T-helper 17 cell (primary cell): ENCODE data around the gene TTLL12. TPM values are rescaled to one million over a fixed set of nuclear protein-coding genes. Genes with fewer than 3 reads are reported as not detected.
A peak's percentile ranks its signal among the peaks of the same experiment; 100 is the strongest.

Experiments used
- ATAC-seq: fragments of 150-1000 bp; cut with Tn5 transposase; 2 replicates; pipeline ENCODE4 v1.10.0; 2021; ENCODE audit warnings: mild to moderate bottlenecking, moderate library complexity
- DNase-seq, 3 donors: peaks; one replicate each; pipeline versions ENCODE4 v3.0.0 to v3.0.0-alpha.2; 2020 to 2021
- H3K9me3 ChIP-seq: one replicate; pipeline ENCODE4 v1.7.0; 2013; ENCODE audit warnings: low read length, mild to moderate bottlenecking; ENCODE audit not compliant: control insufficient read depth, poor library complexity, severe bottlenecking
- H3K27ac Mint-ChIP-seq: one replicate; pipeline ENCODE4 v1.8.0; 2022; ENCODE audit warnings: mild to moderate bottlenecking, moderate library complexity, mixed read lengths
- H3K27me3 Mint-ChIP-seq: one replicate; pipeline ENCODE4 v1.8.0; 2022; ENCODE audit warnings: mixed read lengths
- H3K36me3 Mint-ChIP-seq: one replicate; pipeline ENCODE4 v1.8.0; 2022; ENCODE audit warnings: low read depth, mixed read lengths
- H3K4me1 Mint-ChIP-seq: one replicate; pipeline ENCODE4 v1.8.0; 2022; ENCODE audit warnings: mild to moderate bottlenecking, mixed read lengths
- H3K4me3 Mint-ChIP-seq: one replicate; pipeline ENCODE4 v1.8.0; 2022; ENCODE audit warnings: mild to moderate bottlenecking, moderate library complexity, mixed read lengths
- total RNA-seq, 4 donors: library from RNA in 2 of 4; stranded (reverse) in 2 of 4; gene quantifications; one replicate each; pipeline ENCODE4 v1.2.3 and lab custom pipeline; 2022 to 2026

The TTLL12 gene
- total RNA-seq, 2 donors from 2014 or later: 12.8 to 17.8 TPM

GRCh38 chr22:43159484-43160178 lies 27.3 kb downstream of the TTLL12 start:
- peaks cover 16% of the 10 kb centered on the region for H3K4me1 Mint-ChIP-seq
- no peaks in the 10 kb centered on the region for H3K9me3 ChIP-seq
- DNase-seq (no peak), ATAC-seq (no peak)
- no peaks in the 10 kb centered on the region for H3K27me3 Mint-ChIP-seq
- no peak overlapping the region for H3K27ac Mint-ChIP-seq
- H3K4me3 Mint-ChIP-seq: no peak overlapping the region
- no peaks in the 10 kb centered on the region for H3K36me3 Mint-ChIP-seq

- Mint-ChIP-seq H3K27ac (peak overlapping the region; percentile 19), H3K27me3 (no peaks in the 10 kb centered on the region), H3K4me3 (no peak overlapping the region), H3K4me1 (peaks cover 11% of the 10 kb centered on the region), H3K36me3 (no peaks in the 10 kb centered on the region)
- no peak for DNase-seq
- no peaks in the 10 kb centered on the region for H3K9me3 ChIP-seq
- no peak for ATAC-seq
Measured at GRCh38 chr22:43158778-43159483, 28.0 kb downstream of the TTLL12 start.

- Mint-ChIP-seq H3K36me3 (no peaks in the 10 kb centered on the region), H3K27ac (peak overlapping the region; percentile 19), H3K4me3 (no peak overlapping the region), H3K27me3 (no peaks in the 10 kb centered on the region), H3K4me1 (peaks cover 9% of the 10 kb centered on the region)
- no peak for DNase-seq
- ATAC-seq: no peak
- H3K9me3 ChIP-seq: no peaks in the 10 kb centered on the region
Measured at GRCh38 chr22:43157874-43158546, 28.9 kb downstream of the TTLL12 start.

GRCh38 chr22:43156413-43156812 lies 30.5 kb downstream of the TTLL12 start:
- Mint-ChIP-seq H3K27ac (no peak overlapping the region), H3K27me3 (no peaks in the 10 kb centered on the region), H3K4me3 (no peak overlapping the region), H3K36me3 (no peaks in the 10 kb centered on the region), H3K4me1 (peaks cover 14% of the 10 kb centered on the region)
- H3K9me3 ChIP-seq: no peaks in the 10 kb centered on the region
- DNase-seq (no peak), ATAC-seq (no peak)

DNA sequence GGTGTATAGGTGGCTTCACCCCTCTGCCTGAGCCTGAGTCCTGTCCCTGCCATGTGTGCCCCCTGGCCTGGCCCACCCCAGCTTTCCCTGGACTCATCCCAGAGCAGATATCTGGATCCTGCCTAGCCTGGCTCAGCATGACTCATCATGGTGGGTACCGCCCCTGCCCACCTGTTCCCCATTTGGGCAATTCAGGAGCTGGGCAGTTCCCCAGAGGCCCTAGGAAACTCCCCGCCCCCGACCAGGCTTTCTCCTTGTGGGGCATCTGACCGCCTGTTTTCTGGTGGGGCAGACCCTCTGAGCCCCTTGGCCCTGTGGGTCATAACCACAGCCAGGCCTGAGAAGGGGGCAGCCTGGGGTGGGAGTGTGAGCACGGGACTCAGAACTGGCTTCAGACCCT lies 31.1 kb downstream of the TTLL12 start:
- Mint-ChIP-seq H3K4me3 (no peak overlapping the region), H3K27me3 (no peaks in the 10 kb centered on the region), H3K36me3 (peaks cover 3% of the 10 kb centered on the region), H3K27ac (no peak overlapping the region), H3K4me1 (peaks cover 18% of the 10 kb centered on the region)
- no peak for DNase-seq
- H3K9me3 ChIP-seq: no peaks in the 10 kb centered on the region
- no peak for ATAC-seq

DNA sequence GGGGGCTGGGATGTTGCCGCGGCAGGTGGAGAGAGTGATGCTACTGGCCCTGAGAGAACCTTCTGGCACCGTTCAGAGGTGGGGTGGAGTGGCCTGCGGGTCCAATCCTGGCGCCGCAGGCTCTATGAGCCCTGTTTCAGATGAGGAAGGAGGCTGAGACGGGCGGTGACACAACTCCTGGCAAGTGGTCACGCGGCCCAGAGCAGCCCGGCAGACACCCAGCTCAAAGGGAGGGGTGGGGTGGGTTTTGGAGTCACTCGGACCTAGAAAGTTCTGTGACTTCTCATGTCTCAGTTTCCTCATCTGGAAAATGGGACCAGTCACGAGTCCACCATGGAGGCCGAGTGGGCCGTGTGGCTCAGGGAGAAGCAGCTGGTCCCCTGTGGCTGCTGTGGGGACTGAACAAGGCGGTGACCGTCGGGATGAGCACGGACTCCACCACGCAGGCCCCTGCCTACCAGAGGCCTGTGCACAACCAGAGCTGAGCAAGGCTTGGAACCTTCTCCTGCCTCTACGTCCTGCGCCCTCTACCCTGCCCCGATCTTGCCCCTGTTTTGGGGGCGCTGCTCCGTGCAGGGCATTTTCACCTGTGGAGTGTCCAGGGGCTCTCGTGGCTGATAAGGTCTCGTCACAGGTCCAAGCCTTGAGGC lies 31.9 kb downstream of the TTLL12 start:
- no peak overlapping the region for H3K4me3 Mint-ChIP-seq
- H3K27me3 Mint-ChIP-seq: no peaks in the 10 kb centered on the region

GRCh38 chr22:43153899-43154298 lies 33.0 kb downstream of the TTLL12 start:
- Mint-ChIP-seq H3K27ac (peak overlapping the region; percentile 43), H3K4me3 (no peak overlapping the region), H3K27me3 (no peaks in the 10 kb centered on the region), H3K4me1 (peaks cover 20% of the 10 kb centered on the region), H3K36me3 (peaks cover 3% of the 10 kb centered on the region)
- H3K9me3 ChIP-seq: no peaks in the 10 kb centered on the region
- DNase-seq (no peak), ATAC-seq (no peak)

More for the DNA sequence above, 31.9 kb downstream of the TTLL12 start:
- H3K4me1 Mint-ChIP-seq: peaks cover 20% of the 10 kb centered on the region
- H3K9me3 ChIP-seq: no peaks in the 10 kb centered on the region
- peaks cover 3% of the 10 kb centered on the region for H3K36me3 Mint-ChIP-seq
- peak overlapping the region; percentile 43 for H3K27ac Mint-ChIP-seq
- ATAC-seq (no peak), DNase-seq (no peak)

- ATAC-seq (peak; percentile 89), DNase-seq (peak; percentile 41 to 54 (median 50))
- H3K4me3 Mint-ChIP-seq: peak overlapping the region; percentile 90
- peaks cover 3% of the 10 kb centered on the region for H3K36me3 Mint-ChIP-seq
- peaks cover 15% of the 10 kb centered on the region for H3K4me1 Mint-ChIP-seq
- H3K27me3 Mint-ChIP-seq: no peaks in the 10 kb centered on the region
- no peaks in the 10 kb centered on the region for H3K9me3 ChIP-seq
- peak overlapping the region; percentile 60 for H3K27ac Mint-ChIP-seq
Measured at GRCh38 chr22:43152357-43153071, 34.4 kb downstream of the TTLL12 start.

DNA sequence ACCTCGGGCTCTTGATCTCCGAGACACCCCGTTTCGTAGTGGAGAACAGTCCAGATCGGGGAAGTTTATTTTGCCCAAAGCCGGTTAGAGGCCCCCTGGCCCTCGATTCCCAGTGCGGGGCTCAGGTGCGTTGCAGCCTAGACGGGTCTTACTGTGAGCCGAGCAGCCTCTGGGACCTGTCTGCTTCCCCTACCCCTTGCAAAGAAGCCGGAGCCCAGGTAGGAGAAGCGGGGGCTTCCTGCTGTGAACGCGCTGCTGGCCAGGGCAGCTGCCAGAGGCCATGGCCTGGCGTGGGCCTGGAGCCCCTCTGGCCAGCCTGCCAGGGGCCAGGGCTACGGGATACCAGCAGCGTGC lies 35.0 kb downstream of the TTLL12 start:
- no peaks in the 10 kb centered on the region for H3K9me3 ChIP-seq
- H3K27ac Mint-ChIP-seq: peak overlapping the region; percentile 60
- ATAC-seq: peak; percentile 49
- DNase-seq: no peak
- H3K4me1 Mint-ChIP-seq: peaks cover 15% of the 10 kb centered on the region
- H3K27me3 Mint-ChIP-seq: no peaks in the 10 kb centered on the region
- H3K4me3 Mint-ChIP-seq: peak overlapping the region; percentile 90
- peaks cover 3% of the 10 kb centered on the region for H3K36me3 Mint-ChIP-seq

- ATAC-seq: peak; percentile 68
- peak within 1 kb of the TSS; percentile 96 for H3K4me3 Mint-ChIP-seq
- no peaks in the 10 kb centered on the region for H3K9me3 ChIP-seq
- H3K4me1 Mint-ChIP-seq: peaks cover 15% of the 10 kb centered on the region
- H3K27ac Mint-ChIP-seq: peak within 1 kb of the TSS; percentile 81
- peaks cover 3% of the 10 kb centered on the region for H3K36me3 Mint-ChIP-seq
- DNase-seq: peak; percentile 36 to 74 (median 69)
- no peaks in the 10 kb centered on the region for H3K27me3 Mint-ChIP-seq
Measured at GRCh38 chr22:43151251-43152002, 35.5 kb downstream of the TTLL12 start, which contains the start of gene TSPO. TSPO (plus strand) TSS chr22:43151559; CDS start chr22:43159239, 7,680 bp downstream.

- peaks cover 15% of the 10 kb centered on the region for H3K4me1 Mint-ChIP-seq
Measured at GRCh38 chr22:43150731-43151206, 36.2 kb downstream of the TTLL12 start.

DNA sequence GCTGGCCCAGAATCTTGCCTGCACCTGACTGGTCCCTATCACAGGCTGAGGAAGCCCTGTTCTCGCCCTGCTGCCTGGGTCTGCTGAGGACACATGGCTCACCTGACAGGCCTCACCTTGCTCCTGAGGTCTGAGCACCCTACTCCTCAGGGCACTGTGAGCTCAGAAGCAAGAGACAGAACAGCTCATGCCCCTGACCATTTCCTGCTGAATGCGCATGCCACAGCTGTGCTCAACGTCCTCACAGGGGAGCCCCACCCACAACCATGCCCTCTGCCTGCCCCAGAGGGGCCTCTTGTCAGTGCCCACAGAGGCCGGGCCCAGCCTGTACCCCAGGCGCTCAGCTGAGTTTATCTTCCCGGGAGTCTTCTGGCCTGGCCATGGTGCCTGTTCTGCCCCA lies 38.4 kb downstream of the TTLL12 start:
- H3K4me3 Mint-ChIP-seq: no peak overlapping the region
- no peaks in the 10 kb centered on the region for H3K9me3 ChIP-seq
- H3K4me1 Mint-ChIP-seq: peaks cover 12% of the 10 kb centered on the region
- ATAC-seq (no peak), DNase-seq (no peak)
- H3K36me3 Mint-ChIP-seq: peaks cover 3% of the 10 kb centered on the region
- no peaks in the 10 kb centered on the region for H3K27me3 Mint-ChIP-seq
- no peak overlapping the region for H3K27ac Mint-ChIP-seq

More at GRCh38 chr22:43150731-43151206, 36.2 kb downstream of the TTLL12 start:
- H3K4me3 Mint-ChIP-seq: peak overlapping the region; percentile 96
- H3K27me3 Mint-ChIP-seq: no peaks in the 10 kb centered on the region
- no peaks in the 10 kb centered on the region for H3K9me3 ChIP-seq
- peak overlapping the region; percentile 81 for H3K27ac Mint-ChIP-seq
- ATAC-seq: no peak
- no peak for DNase-seq
- peaks cover 3% of the 10 kb centered on the region for H3K36me3 Mint-ChIP-seq
